ENCODE results near the gene ZGLP1. TPM values are rescaled to one million over a fixed set of nuclear protein-coding genes. Genes with fewer than 3 reads are reported as not detected.

ZGLP1 gene
- total RNA-seq, 2 experiments from 2014 or later, result 5.7 to 8.8 TPM

GRCh38 chr19:10329555-10329954 lies 19.9 kb upstream of the ZGLP1 start:
- Histone ChIP-seq H3K27ac (ENCODE audit: low read depth, low read length, poor library complexity, severe bottlenecking) (no peak overlapping the region), H3K9me3 (ENCODE audit: low read length) (no peaks in the 10 kb centered on the region), H3K4me2 (ENCODE audit: low read length) (no peak overlapping the region), H3K4me3 (ENCODE audit: low read depth, low read length, poor library complexity, severe bottlenecking) (no peak overlapping the region), H3K36me3 (ENCODE audit: insufficient read depth, low read length) (peaks cover 79% of the 10 kb centered on the region), H4K20me1 (ENCODE audit: insufficient read depth, low read length) (peaks cover 12% of the 10 kb centered on the region), H3K9me2 (ENCODE audit: insufficient read depth, low read length) (no peaks in the 10 kb centered on the region), H2AFZ (ENCODE audit: low read length) (no peak overlapping the region), H3K79me2 (ENCODE audit: insufficient read depth, low read depth, low read length) (peaks cover 30% of the 10 kb centered on the region), H3K4me1 (ENCODE audit: insufficient read depth, low read length, poor library complexity, severe bottlenecking) (peaks cover 19% of the 10 kb centered on the region)
- ChIA-PET POLR2A (interaction anchor here (0.6 to 1.7 kb wide), 3 partner anchors 11 to 75 kb away, joined by 3 to 6 read pairs (median 5); partner anchors contain the start of gene ICAM5), CTCF (ENCODE audit: unreplicated experiment) (interaction anchor here (0.5 to 0.9 kb wide), 2 partner anchors 28 to 222 kb away, joined by 3 to 7 read pairs; no protein-coding TSS in a partner anchor)
- TSS peak; percentile 7 for BruUV-seq (replicated peaks)
- no peak for DNase-seq (ENCODE audit: low spot score)
- intact Hi-C loops (cut with micrococcal nuclease; ENCODE audit: unreplicated experiment), result no loop called here
- TF ChIP-seq EZH2phosphoT487 (IDR thresholded peaks at IDR 0.05; ENCODE audit: borderline replicate concordance, low read depth, low read length) (no peak), CTCF (conservative IDR thresholded peaks at IDR 0.05; ENCODE audit: low read length) (no peak)

- H3K79me2 ChIP-seq (ENCODE audit: insufficient read depth, low read depth, low read length), result peaks cover 30% of the 10 kb centered on the region
- no peak overlapping the region for H3K4me3 ChIP-seq (ENCODE audit: low read depth, low read length, poor library complexity, severe bottlenecking)
- intact Hi-C loops (cut with micrococcal nuclease; ENCODE audit: unreplicated experiment), result no loop called here
- H3K27ac ChIP-seq (ENCODE audit: low read depth, low read length, poor library complexity, severe bottlenecking), result no peak overlapping the region
- no peaks in the 10 kb centered on the region for H3K9me3 ChIP-seq (ENCODE audit: low read length)
- peaks cover 12% of the 10 kb centered on the region for H4K20me1 ChIP-seq (ENCODE audit: insufficient read depth, low read length)
- H3K4me2 ChIP-seq (ENCODE audit: low read length), result no peak overlapping the region
- no TSS peak for BruUV-seq (replicated peaks)
- TF ChIP-seq CTCF (conservative IDR thresholded peaks at IDR 0.05; ENCODE audit: low read length) (no peak), EZH2phosphoT487 (IDR thresholded peaks at IDR 0.05; ENCODE audit: borderline replicate concordance, low read depth, low read length) (no peak)
- ChIA-PET CTCF (ENCODE audit: unreplicated experiment) (no interaction called here), POLR2A (no interaction called here)
- H3K9me2 ChIP-seq (ENCODE audit: insufficient read depth, low read length), result no peaks in the 10 kb centered on the region
- H2AFZ ChIP-seq (ENCODE audit: low read length), result no peak overlapping the region
- peaks cover 86% of the 10 kb centered on the region for H3K36me3 ChIP-seq (ENCODE audit: insufficient read depth, low read length)
- no peak for DNase-seq (ENCODE audit: low spot score)
- H3K4me1 ChIP-seq (ENCODE audit: insufficient read depth, low read length, poor library complexity, severe bottlenecking), result peaks cover 12% of the 10 kb centered on the region
Observed at GRCh38 chr19:10328558-10329429, 19.2 kb upstream of the ZGLP1 start.

GRCh38 chr19:10327793-10328192 lies 18.2 kb upstream of the ZGLP1 start:
- no peak overlapping the region for H3K27ac ChIP-seq (ENCODE audit: low read depth, low read length, poor library complexity, severe bottlenecking)
- peaks cover 12% of the 10 kb centered on the region for H4K20me1 ChIP-seq (ENCODE audit: insufficient read depth, low read length)
- ChIA-PET POLR2A (no interaction called here), CTCF (ENCODE audit: unreplicated experiment) (no interaction called here)
- no peaks in the 10 kb centered on the region for H3K9me2 ChIP-seq (ENCODE audit: insufficient read depth, low read length)
- H3K4me3 ChIP-seq (ENCODE audit: low read depth, low read length, poor library complexity, severe bottlenecking), result no peak overlapping the region
- H3K9me3 ChIP-seq (ENCODE audit: low read length), result no peaks in the 10 kb centered on the region
- no peak for TF ChIP-seq EZH2phosphoT487 (IDR thresholded peaks at IDR 0.05; ENCODE audit: borderline replicate concordance, low read depth, low read length)
- no peak for TF ChIP-seq CTCF (conservative IDR thresholded peaks at IDR 0.05; ENCODE audit: low read length)
- DNase-seq (ENCODE audit: low spot score), result no peak
- peaks cover 26% of the 10 kb centered on the region for H3K79me2 ChIP-seq (ENCODE audit: insufficient read depth, low read depth, low read length)
- intact Hi-C loops (cut with micrococcal nuclease; ENCODE audit: unreplicated experiment), result no loop called here
- peaks cover 11% of the 10 kb centered on the region for H3K4me1 ChIP-seq (ENCODE audit: insufficient read depth, low read length, poor library complexity, severe bottlenecking)
- peaks cover 96% of the 10 kb centered on the region for H3K36me3 ChIP-seq (ENCODE audit: insufficient read depth, low read length)
- H2AFZ ChIP-seq (ENCODE audit: low read length), result no peak overlapping the region
- no peak overlapping the region for H3K4me2 ChIP-seq (ENCODE audit: low read length)
- BruUV-seq (replicated peaks), result no TSS peak

Data from OCI-LY7 (cell line).